Psoas muscle (tissue), 8 donors: ENCODE results near the gene B3GNT8. TPM values are rescaled to one million over a fixed set of nuclear protein-coding genes. Genes with fewer than 3 reads are reported as not detected.

Experiments
- ATAC-seq, 4 donors: fragments of 200-7000 bp; cut with Tn5 transposase; one replicate each; pipeline ENCODE4 v1.9.1; 2020; ENCODE audit warnings: moderate library complexity in 3 of 4, mild to moderate bottlenecking in 2 of 4
- DNase-seq, 2 donors: peaks; one replicate each; pipeline ENCODE4 v3.0.0-alpha.2; 2020
- H3K27ac ChIP-seq: fragments of 200-600 bp; one replicate; pipeline ENCODE4 v1.8.0; 2022
- H3K27me3 ChIP-seq, 3 donors: fragments of 200-600 bp in 1 of 3; one replicate each; pipeline versions ENCODE4 v1.6.1 to v1.8.0; 2013 to 2022; ENCODE audit warnings: low read length in 2 of 3, mild to moderate bottlenecking in 2 of 3, moderate library complexity in 1 of 3; ENCODE audit not compliant: insufficient read depth in 3 of 3
- H3K36me3 ChIP-seq, 2 donors: fragments of 200-600 bp in 1 of 2; one replicate each; pipeline versions ENCODE4 v1.6.1 to v1.8.0; 2013 to 2022; ENCODE audit warnings: low read depth in 1 of 2, mild to moderate bottlenecking in 1 of 2, moderate library complexity in 1 of 2; ENCODE audit not compliant: insufficient read depth in 1 of 2
- H3K4me1 ChIP-seq: fragments of 200-600 bp; one replicate; pipeline ENCODE4 v1.8.0; 2022
- H3K4me3 ChIP-seq: fragments of 200-600 bp; one replicate; pipeline ENCODE4 v1.8.0; 2022; ENCODE audit warnings: mild to moderate bottlenecking
- H3K9me3 ChIP-seq: fragments of 200-600 bp; one replicate; pipeline ENCODE4 v1.8.0; 2022
- CTCF ChIP-seq: fragments of 200-600 bp; IDR thresholded peaks from one replicate; pipeline ENCODE4 v1.8.0; 2022; ENCODE audit warnings: antibody characterized with exemption
- WGBS, 3 donors: extraction: QIAGEN DNeasy Blood & Tissue Kit; methylation state at CpG; one replicate each; pipeline versions ENCODE4 v1.1.6 to v1.1.7; 2013; 5-methylcytosine and 5-hydroxymethylcytosine counted together
- intact Hi-C, 2 donors: fragments of 100-400 bp; cut with DNase I; formaldehyde crosslinking; loops; one replicate each; pipeline versions ENCODE4 v1.11.0 to v1.14.2; 2022
- polyA plus RNA-seq, 3 donors: library from polyadenylated mRNA; stranded (reverse); fragments of 200-250 nt; gene quantifications; one replicate each; pipeline ENCODE4 v1.2.3, GENCODE V29; 2013
- total RNA-seq, 4 donors: library from RNA; stranded (reverse); fragmentation: NEBNext Ultra II Directional in 2 of 4; extraction: Animal tissue kit (Norgen Biotek cat#: 25700) in 2 of 4; gene quantifications; one replicate each; pipeline versions ENCODE4 v1.2.1 to v1.2.4, GENCODE V29; 2021 to 2023
- donor health status: healthy with polysubstance abuse.
- donor health status: DM: no; HTN: no; CAD: no; lungs with moderate emphysema.
- donor health status: Bipolar disorder and iron deficiency.
- donor health status: healthy.
- donor health status: DM: yes; HTN: yes; CAD: no.
- donor health status: DM: no; HTN: no; CAD: no.
- donor health status: DM: no; HTN: no; CAD: no.
- donor health status: DM: yes; HTN: yes; CAD: no.

B3GNT8 gene
- total and polyA plus RNA-seq, 7 donors = 0.55 to 1.9 (median 0.96) TPM

GRCh38 chr19:41449865-41450178, 22.6 kb upstream of the B3GNT8 start:
- Histone ChIP-seq H3K36me3 (no peaks in the 10 kb centered on the region), H3K27me3 (peaks cover 0 to 3% (median 0%) of the 10 kb centered on the region in 3 donors), H3K27ac (no peak overlapping the region), H3K4me1 (peaks cover 5% of the 10 kb centered on the region), H3K9me3 (no peaks in the 10 kb centered on the region), H3K4me3 (no peak overlapping the region)
- TF ChIP-seq CTCF = no peak
- intact Hi-C loops = loop anchor here in 1 of 2 donors (2.0 to 5.0 kb wide), 4 partner anchors 87 to 297 kb away; no protein-coding TSS in a partner anchor
- ATAC-seq (no peak), DNase-seq (no peak)
- WGBS, 3 donors = 57 to 62% (median 61%) methylated on average over 3 of the region's 3 CpGs

GRCh38 chr19:41449079-41449864, 22.1 kb upstream of the B3GNT8 start:
- Histone ChIP-seq H3K36me3 (no peaks in the 10 kb centered on the region), H3K4me3 (peak overlapping the region; percentile 52), H3K4me1 (peaks cover 5% of the 10 kb centered on the region), H3K27ac (no peak overlapping the region), H3K9me3 (no peaks in the 10 kb centered on the region), H3K27me3 (peaks cover 0 to 3% (median 0%) of the 10 kb centered on the region in 3 donors)
- ATAC-seq (peak; percentile 76 to 92 (median 88)), DNase-seq (peak; percentile 79 to 84)
- WGBS, 3 donors = 2 to 3% (median 3%) methylated on average over 22 of the region's 22 CpGs
- peak; percentile 96 for TF ChIP-seq CTCF
- intact Hi-C loops = loop anchor here in 1 of 2 donors (2.0 to 5.0 kb wide), 3 partner anchors 88 to 298 kb away; no protein-coding TSS in a partner anchor

GRCh38 chr19:41447732-41448332, 20.7 kb upstream of the B3GNT8 start:
- peaks cover 0 to 4% (median 3%) of the 10 kb centered on the region in 3 donors for H3K27me3 ChIP-seq
- H3K36me3 ChIP-seq = no peaks in the 10 kb centered on the region
- H3K9me3 ChIP-seq = no peaks in the 10 kb centered on the region
- H3K27ac ChIP-seq = no peak overlapping the region
- peak overlapping the region; percentile 35 for H3K4me3 ChIP-seq
- intact Hi-C loops = loop anchor here in 1 of 2 donors (2.0 to 5.0 kb wide), 3 partner anchors 89 to 299 kb away; no protein-coding TSS in a partner anchor
- WGBS, 3 donors = 57 to 59% (median 59%) methylated on average over 12 of the region's 12 CpGs
- H3K4me1 ChIP-seq = peaks cover 5% of the 10 kb centered on the region
- TF ChIP-seq CTCF = no peak
- DNase-seq (no peak), ATAC-seq (no peak)

- Histone ChIP-seq H3K27ac (no peak overlapping the region), H3K27me3 (peaks cover 0 to 4% (median 3%) of the 10 kb centered on the region in 3 donors), H3K9me3 (no peaks in the 10 kb centered on the region), H3K36me3 (no peaks in the 10 kb centered on the region), H3K4me1 (peaks cover 5% of the 10 kb centered on the region), H3K4me3 (no peak overlapping the region)
- no peak for TF ChIP-seq CTCF
- intact Hi-C loops = loop anchor here in 1 of 2 donors (5.0 kb wide), 2 partner anchors 92 to 302 kb away; no protein-coding TSS in a partner anchor
- DNase-seq (no peak), ATAC-seq (no peak)
- 52 to 57% (median 55%) methylated on average over 5 of the region's 5 CpGs for WGBS, 3 donors
These were observed 18.4 kb upstream of the B3GNT8 start for GRCh38 chr19:41445575-41445974.
